WTC11 (cell line): ENCODE data around the gene KIN.

Experiments
- CTCF ChIP-seq: fragments of 200-600 bp; IDR thresholded peaks from 2 replicates; pipeline ENCODE4 v1.8.0; 2022; ENCODE audit warnings: antibody characterized with exemption
- ETV6 ChIP-seq: sonication (generic); formaldehyde crosslinking; IDR thresholded peaks from 2 replicates; pipeline ENCODE4 v1.8.1; 2022; ENCODE audit warnings: mild to moderate bottlenecking, missing genetic modification reagents
- IRF1 ChIP-seq: sonication (generic); formaldehyde crosslinking; IDR thresholded peaks from 2 replicates; pipeline ENCODE4 v1.8.0; 2023; ENCODE audit warnings: missing genetic modification reagents
- JUN ChIP-seq: sonication (generic); formaldehyde crosslinking; IDR thresholded peaks from 2 replicates; pipeline ENCODE4 v1.8.0; 2023; ENCODE audit warnings: mild to moderate bottlenecking, missing genetic modification reagents
- PRDM15 ChIP-seq: sonication (generic); formaldehyde crosslinking; IDR thresholded peaks from 2 replicates; pipeline ENCODE4 v1.8.0; 2022; ENCODE audit warnings: missing genetic modification reagents
- ZNF281 ChIP-seq: sonication (generic); formaldehyde crosslinking; IDR thresholded peaks from 2 replicates; pipeline ENCODE4 v1.8.0; 2023; ENCODE audit warnings: mild to moderate bottlenecking, missing genetic modification reagents
- ZNF317 ChIP-seq: sonication (generic); formaldehyde crosslinking; IDR thresholded peaks from 2 replicates; pipeline ENCODE4 v1.8.1; 2023; ENCODE audit warnings: low read depth, mild to moderate bottlenecking, moderate library complexity, missing genetic modification reagents, borderline replicate concordance
- ZNF396 ChIP-seq: fragments of 250-450 bp; sonication (Bioruptor Pico); IDR thresholded peaks from 2 replicates; pipeline ENCODE4 v1.8.0; 2021; ENCODE audit warnings: mild to moderate bottlenecking, moderate library complexity, borderline replicate concordance

GRCh38 chr10:7704071-7705016, 83.4 kb downstream of the KIN start:
- TF ChIP-seq ETV6 (no peak), ZNF317 (CRISPR knock-in tag) (no peak), JUN (CRISPR knock-in tag) (no peak), PRDM15 (CRISPR knock-in tag) (no peak), CTCF (no peak), ZNF281 (CRISPR knock-in tag) (no peak), IRF1 (CRISPR knock-in tag) (no peak), ZNF396 (CRISPR knock-in tag) (no peak)
